K562 (cell line): ENCODE results near the gene PARD3B. TPM values are rescaled to one million over a fixed set of nuclear protein-coding genes. Genes with fewer than 3 reads are reported as not detected.

Experiments used
- ATAC-seq: fragments of 200-7000 bp; cut with Tn5 transposase; 3 replicates; pipeline ENCODE4 v1.9.1; 2020; ENCODE audit warnings: moderate library complexity
- BruUV-seq: library from RNA; stranded (reverse); fragments of 400-500 nt; replicated peaks from 2 replicates; lab custom pipeline; 2021; lab: Mats Ljungman, UMichigan
- CTCF ChIA-PET: fragments of 300-600 bp; formaldehyde crosslinking; extraction: SDS; loops from one replicate; lab custom pipeline; 2021; ENCODE audit warnings: low intra/inter-chr PET ratio; lab: Yijun Ruan, JAX
- POLR2A ChIA-PET: fragments of 300-600, 350-650 bp; sonication (Branson Sonifier 250); formaldehyde crosslinking; extraction: SDS; loops from one replicate; lab custom pipeline; 2021; ENCODE audit warnings: antibody characterized with exemption, inconsistent platforms; lab: Yijun Ruan, JAX
- DNase-seq, 4 experiments: peaks; one replicate each; pipeline versions ENCODE4 v3.0.0 to v3.0.0-alpha.2; 2011 to 2018; ENCODE audit warnings: low spot score in 3 of 4, mixed read lengths in 3 of 4; ENCODE audit errors: extremely low read depth in 1 of 4
- FAIRE-seq: peaks from 2 replicates; lab custom pipeline; 2011; peaks lifted over from hg19 to GRCh38; lab: Jason Lieb, UNC
- H2AFZ ChIP-seq: 2 replicates; pipeline ENCODE4 v1.6.0; 2011; ENCODE audit warnings: low read depth, low read length, control low read depth, inconsistent platforms
- H3K27ac ChIP-seq: fragments of 200-600 bp; 3 replicates; pipeline ENCODE4 v1.8.0; 2011; ENCODE audit warnings: low read depth, mild to moderate bottlenecking, control low read depth, inconsistent platforms, low read length, moderate library complexity, mixed read lengths; ENCODE audit errors: extremely low read depth
- H3K27me3 ChIP-seq, 2 experiments: fragments of 300-600 bp in 1 of 2; 2 replicates in 1 of 2; 3 replicates in 1 of 2; pipeline versions ENCODE4 v1.6.0 to v1.8.0; 2011; ENCODE audit warnings: inconsistent platforms in 2 of 2, low read length in 2 of 2, mild to moderate bottlenecking in 1 of 2, mixed read lengths in 1 of 2, moderate library complexity in 1 of 2; ENCODE audit not compliant: control insufficient read depth in 2 of 2, insufficient read depth in 2 of 2
- H3K36me3 ChIP-seq: fragments of 300-600 bp; 3 replicates; pipeline ENCODE4 v1.8.0; 2011; ENCODE audit warnings: mild to moderate bottlenecking, low read length, inconsistent platforms; ENCODE audit not compliant: control insufficient read depth, insufficient read depth
- H3K4me1 ChIP-seq, 2 experiments: fragments of 200-600 bp in 1 of 2; replicated peaks in 1 of 2; 2 replicates in 1 of 2; 3 replicates in 1 of 2; pipeline versions ENCODE4 v1.5.1 to v1.8.0; 2011; ENCODE audit warnings: inconsistent platforms in 2 of 2, low read length in 2 of 2, mild to moderate bottlenecking in 1 of 2, mixed read lengths in 1 of 2, moderate library complexity in 1 of 2; ENCODE audit not compliant: control insufficient read depth in 2 of 2, insufficient read depth in 2 of 2
- H3K4me2 ChIP-seq: 2 replicates; pipeline ENCODE4 v1.6.1; 2011; ENCODE audit warnings: low read length, control low read depth, inconsistent platforms, mixed read lengths; ENCODE audit not compliant: insufficient read depth
- H3K4me3 ChIP-seq: fragments of 200-600 bp; sonication (generic), shearing (Covaris generic); 2 replicates; pipeline ENCODE4 v1.5.1; 2016; ENCODE audit warnings: control low read depth, inconsistent platforms
- H3K79me2 ChIP-seq: fragments of 200-600 bp; 3 replicates; pipeline ENCODE4 v1.8.0; 2011; ENCODE audit warnings: low read length, inconsistent platforms; ENCODE audit not compliant: control insufficient read depth, insufficient read depth
- H3K9ac ChIP-seq, 2 experiments: 2 replicates each; pipeline versions ENCODE4 v1.6.0 to v1.6.1; 2011; ENCODE audit warnings: low read depth in 2 of 2, low read length in 2 of 2, control low read depth in 1 of 2, inconsistent platforms in 1 of 2, mild to moderate bottlenecking in 1 of 2, mixed read lengths in 1 of 2; ENCODE audit not compliant: insufficient read depth in 1 of 2
- H3K9me1 ChIP-seq: one replicate; pipeline ENCODE4 v1.6.0; 2011; ENCODE audit warnings: inconsistent platforms, mild to moderate bottlenecking, low read length, moderate library complexity; ENCODE audit not compliant: control insufficient read depth, insufficient read depth
- H3K9me3 ChIP-seq: replicated peaks from 2 replicates; pipeline ENCODE4 v1.5.1; 2011; ENCODE audit warnings: low read depth, low read length, inconsistent platforms; ENCODE audit not compliant: control insufficient read depth, insufficient read depth
- H4K20me1 ChIP-seq: replicated peaks from 2 replicates; pipeline ENCODE4 v1.6.1; 2011; ENCODE audit warnings: low read length, inconsistent platforms, mixed read lengths; ENCODE audit not compliant: control insufficient read depth, insufficient read depth
- CREM ChIP-seq: IDR thresholded peaks from 2 replicates; pipeline ENCODE4 v1.6.1; 2014; ENCODE audit warnings: antibody characterized with exemption, low read depth
- LARP7 ChIP-seq: fragments of 450-650 bp; IDR thresholded peaks from 2 replicates; pipeline ENCODE4 v1.6.1; 2016
- RAD21 ChIP-seq, 2 experiments: fragments of 250-450 bp in 1 of 2; fragments of 450-650 bp in 1 of 2; sonication (Bioruptor Pico) in 1 of 2; formaldehyde crosslinking in 1 of 2; IDR thresholded peaks in 1 of 2; conservative IDR thresholded peaks in 1 of 2; 2 replicates each; pipeline versions ENCODE4 v1.4.0 to v1.8.0; 2020 to 2022; ENCODE audit warnings: mild to moderate bottlenecking in 2 of 2, moderate library complexity in 1 of 2
- TAL1 ChIP-seq: fragments of 450-650 bp; IDR thresholded peaks from 2 replicates; pipeline ENCODE4 v1.6.1; 2016; ENCODE audit warnings: mild to moderate bottlenecking
- ZNF655 ChIP-seq: fragments of 250-450 bp; sonication (Bioruptor Pico); IDR thresholded peaks from 2 replicates; pipeline ENCODE4 v1.5.0; 2021
- WGBS: fragments of 100-300 bp; shearing (Covaris generic); methylation state at CpG from one replicate; pipeline ENCODE4 v1.1.6; 2016; ENCODE audit warnings: low coverage, mixed read lengths; ENCODE audit not compliant: insufficient coverage; ENCODE audit errors: missing lambda C conversion rate; 5-methylcytosine and 5-hydroxymethylcytosine counted together
- in situ Hi-C: fragments of 300-500 bp; cut with MboI; formaldehyde crosslinking; loops from 4 replicates; pipeline ENCODE4 v1.15.0; 2018; ENCODE audit warnings: inconsistent platforms, mixed read lengths
- intact Hi-C: fragments of 100-400 bp; cut with micrococcal nuclease; formaldehyde crosslinking; loops from 2 replicates; pipeline ENCODE4 v1.14.2; 2022
- polyA plus RNA-seq, 8 experiments: library from polyadenylated mRNA; depleted of rRNA in 4 of 8; stranded (reverse) in 5 of 8; unstranded in 3 of 8; fragments of >200 nt; fragmentation: Nextera tagmentation in 2 of 8; fragmentation: Illumina TruSeq in 1 of 8; extraction: Ambion mirVana in 2 of 8; extraction: Trizol in 1 of 8; gene quantifications; 2 replicates each; pipeline versions ENCODE4 v1.2.1 to v1.2.3, GENCODE V29; 2011 to 2014; ENCODE audit warnings: inconsistent platforms in 1 of 8, missing spikeins in 1 of 8
- total RNA-seq, 7 experiments: library from RNA; depleted of rRNA in 6 of 7; stranded (reverse); fragments of >200 nt in 6 of 7; fragmentation: Illumina TruSeq in 2 of 7; extraction: Trizol in 2 of 7; gene quantifications; 2 replicates each; pipeline versions ENCODE4 v1.2.1 to v1.2.3, GENCODE V29; 2011 to 2021; ENCODE audit warnings: low replicate concordance in 1 of 7
- TF ChIP-seq, protein P1 (sequence below): fragments of 250-450 bp; sonication (Bioruptor Pico); IDR thresholded peaks from 2 replicates; pipeline ENCODE4 v1.4.0; 2020; ENCODE audit warnings: mild to moderate bottlenecking
- TF ChIP-seq, protein P2 (sequence below): fragments of 250-450 bp; sonication (Bioruptor Pico); IDR thresholded peaks from 2 replicates; pipeline ENCODE4 v1.8.0; 2021; ENCODE audit warnings: moderate library complexity, mild to moderate bottlenecking, inconsistent platforms

Gene PARD3B
- total and polyA plus RNA-seq, 9 of the 15 experiments (the other 6 are each of a cell fraction or from before 2014, with no cell fraction given): 0.15 to 3.0 (median 1.1) TPM

DNA sequence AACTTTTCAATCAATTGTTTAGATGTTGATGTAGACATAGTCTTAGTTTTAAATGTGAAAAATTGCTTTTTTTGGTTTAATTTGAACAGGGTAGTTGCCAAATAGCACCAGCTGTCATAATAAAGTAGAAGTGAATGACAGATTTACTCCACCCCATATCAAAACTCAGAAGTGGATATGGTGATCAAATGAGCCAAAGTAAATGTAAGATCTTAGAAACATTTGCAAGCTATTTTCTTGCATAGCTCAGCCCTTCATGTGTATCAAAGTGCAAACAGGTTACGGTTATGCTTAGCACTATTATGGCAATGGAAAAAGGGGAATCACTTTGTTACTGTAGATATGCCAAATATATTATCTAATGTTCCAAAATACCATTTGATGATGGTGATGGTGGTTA lies 596.1 kb downstream of the PARD3B start:
- no TSS peak for BruUV-seq
- FAIRE-seq (no peak), DNase-seq (no peak), ATAC-seq (no peak)
- Histone ChIP-seq H3K79me2 (no peaks in the 10 kb centered on the region), H3K27ac (no peak overlapping the region), H3K4me3 (no peak overlapping the region), H2AFZ (no peak overlapping the region), H4K20me1 (no peaks in the 10 kb centered on the region), H3K9me3 (no peaks in the 10 kb centered on the region), H3K9ac (no peak overlapping the region), H3K27me3 (no peaks in the 10 kb centered on the region), H3K4me2 (no peak overlapping the region), H3K36me3 (no peaks in the 10 kb centered on the region), H3K4me1 (no peaks in the 10 kb centered on the region), H3K9me1 (no peaks in the 10 kb centered on the region)
- in situ Hi-C loops: no loop called here
- WGBS: 33% methylated on average over 1 of the region's 1 CpG
- TF ChIP-seq TAL1: no peak
- TF ChIP-seq CREM: no peak
- TF ChIP-seq, protein P1, sequence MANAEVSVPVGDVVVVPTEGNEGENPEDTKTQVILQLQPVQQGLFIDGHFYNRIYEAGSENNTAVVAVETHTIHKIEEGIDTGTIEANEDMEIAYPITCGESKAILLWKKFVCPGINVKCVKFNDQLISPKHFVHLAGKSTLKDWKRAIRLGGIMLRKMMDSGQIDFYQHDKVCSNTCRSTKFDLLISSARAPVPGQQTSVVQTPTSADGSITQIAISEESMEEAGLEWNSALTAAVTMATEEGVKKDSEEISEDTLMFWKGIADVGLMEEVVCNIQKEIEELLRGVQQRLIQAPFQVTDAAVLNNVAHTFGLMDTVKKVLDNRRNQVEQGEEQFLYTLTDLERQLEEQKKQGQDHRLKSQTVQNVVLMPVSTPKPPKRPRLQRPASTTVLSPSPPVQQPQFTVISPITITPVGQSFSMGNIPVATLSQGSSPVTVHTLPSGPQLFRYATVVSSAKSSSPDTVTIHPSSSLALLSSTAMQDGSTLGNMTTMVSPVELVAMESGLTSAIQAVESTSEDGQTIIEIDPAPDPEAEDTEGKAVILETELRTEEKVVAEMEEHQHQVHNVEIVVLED: no peak
- intact Hi-C loops: no loop called here
- ChIA-PET CTCF (no interaction called here), POLR2A (no interaction called here)

- Histone ChIP-seq H3K4me2 (no peak overlapping the region), H3K27me3 (no peaks in the 10 kb centered on the region), H3K9me3 (no peaks in the 10 kb centered on the region), H4K20me1 (no peaks in the 10 kb centered on the region), H3K4me1 (no peaks in the 10 kb centered on the region; a peak in 1 of 5 replicates), H3K36me3 (no peaks in the 10 kb centered on the region), H3K9ac (no peak overlapping the region), H2AFZ (no peak overlapping the region), H3K4me3 (no peak overlapping the region), H3K27ac (no peak overlapping the region), H3K9me1 (no peaks in the 10 kb centered on the region), H3K79me2 (no peaks in the 10 kb centered on the region)
- TF ChIP-seq, protein P2, sequence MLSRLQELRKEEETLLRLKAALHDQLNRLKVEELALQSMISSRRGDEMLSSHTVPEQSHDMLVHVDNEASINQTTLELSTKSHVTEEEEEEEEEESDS (CRISPR knock-in tag): no peak
- TF ChIP-seq RAD21 (CRISPR knock-in tag; conservative IDR thresholded peaks at IDR 0.05 in 1 of 2, IDR thresholded peaks at IDR 0.05 in 1 of 2) (no peak), ZNF655 (CRISPR knock-in tag) (no peak), LARP7 (no peak)
- ATAC-seq: no peak
- no peak for DNase-seq
- no peak for FAIRE-seq
- CTCF ChIA-PET: no interaction called here
- in situ Hi-C loops (no loop called here), intact Hi-C loops (no loop called here)
- POLR2A ChIA-PET: no interaction called here
- no TSS peak for BruUV-seq
- 64% methylated on average over 5 of the region's 6 CpGs for WGBS
These were observed 600.6 kb downstream of the PARD3B start for GRCh38 chr2:205145888-205146287.
